Measurements from ENCODE around the gene TMEM184A.

DNA sequence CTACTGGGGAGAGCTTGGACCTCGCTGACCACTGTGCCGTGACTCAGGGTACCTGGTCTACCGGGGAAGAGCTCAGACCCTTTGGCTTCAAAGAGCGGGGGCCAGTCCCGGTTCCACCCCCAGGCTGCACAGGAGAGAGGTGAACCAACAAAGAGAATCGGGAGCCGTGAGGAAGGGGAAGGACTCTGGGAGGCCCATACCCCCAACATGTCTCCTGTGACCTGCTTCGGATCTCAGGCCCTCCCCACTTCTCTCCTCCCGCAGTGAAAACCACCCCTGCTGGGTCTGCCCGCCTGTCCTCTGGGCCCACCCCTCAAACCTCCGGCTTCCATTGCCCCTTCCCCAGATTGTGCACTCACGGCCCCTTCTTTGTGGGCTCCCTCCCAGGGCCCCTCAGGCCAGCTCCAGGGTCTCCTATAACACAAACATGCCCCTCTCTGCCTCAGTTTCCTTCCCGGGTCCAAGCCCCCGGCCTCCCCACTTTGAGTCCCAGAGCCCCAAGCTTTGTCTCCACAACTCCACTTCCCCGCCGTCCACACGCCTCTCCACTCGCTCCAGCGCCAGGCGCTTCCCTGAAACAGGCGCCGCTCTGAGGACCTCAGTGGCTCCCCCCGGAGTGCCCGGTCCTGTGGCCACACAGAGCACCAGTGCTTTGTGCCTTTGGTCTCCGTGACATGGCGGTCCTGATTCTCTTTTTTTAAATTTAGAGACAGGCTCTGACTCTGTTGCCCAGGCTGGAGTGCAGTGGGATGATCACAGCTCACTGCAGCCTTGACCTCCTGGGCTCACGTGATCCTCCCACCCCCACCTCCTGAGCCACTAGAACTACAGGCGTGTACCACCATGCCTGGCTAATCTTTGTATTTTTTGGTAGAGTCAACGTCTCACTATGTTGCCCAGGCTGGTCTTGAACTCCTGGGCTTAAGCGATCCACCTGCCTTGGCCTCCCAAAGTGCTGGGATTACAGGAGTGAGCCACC, 44.3 kb downstream of the TMEM184A start:
- TF ChIP-seq POLR2A (IDR thresholded peaks at IDR 0.05; ENCODE audit: low read length) (no peak), GATA1 (IDR thresholded peaks at IDR 0.05; ENCODE audit: low read depth, low read length) (no peak)

Measured in erythroblast (primary cell).